SH-SY5Y (cell line): Measurements from ENCODE around the gene PCK2.

Experiments used
- GATA2 ChIP-seq: IDR thresholded peaks from 2 replicates; pipeline ENCODE4 v1.6.1; 2011; ENCODE audit warnings: mild to moderate bottlenecking, low read depth, low read length
- GATA3 ChIP-seq: IDR thresholded peaks from 2 replicates; pipeline ENCODE4 v1.6.1; 2011; ENCODE audit warnings: low read depth, mild to moderate bottlenecking, low read length, moderate library complexity

DNA sequence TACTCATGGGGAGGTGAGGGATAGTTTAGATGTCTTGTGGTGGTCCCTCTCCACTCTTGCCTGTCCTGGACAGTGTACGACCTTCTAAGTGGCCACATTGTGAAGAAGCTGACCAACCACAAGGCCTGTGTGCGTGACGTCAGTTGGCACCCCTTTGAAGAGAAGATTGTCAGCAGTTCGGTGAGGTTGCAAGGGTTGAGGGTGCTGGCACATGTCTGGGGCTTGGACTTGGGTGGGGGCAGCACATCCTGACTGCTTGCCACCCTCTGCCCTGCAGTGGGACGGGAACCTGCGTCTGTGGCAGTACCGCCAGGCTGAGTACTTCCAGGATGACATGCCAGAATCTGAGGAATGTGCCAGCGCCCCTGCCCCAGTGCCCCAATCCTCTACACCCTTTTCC, 28.8 kb downstream of the PCK2 start:
- TF ChIP-seq GATA3 (no peak), GATA2 (no peak)
